HAP-1 (cell line): ENCODE measurements around the gene ZMYND8.
A peak's percentile ranks its signal among the peaks of the same experiment; 100 is the strongest.

Source experiments
- DNase-seq, 2 experiments: peaks; one replicate each; pipeline ENCODE4 v3.0.0-alpha.2; 2016 to 2020; ENCODE audit warnings: low spot score in 2 of 2
- H3K27me3 ChIP-seq: fragments of 250-450 bp; sonication (Bioruptor Pico); 2 replicates; pipeline ENCODE4 v1.5.1; 2020; ENCODE audit warnings: low read depth, mild to moderate bottlenecking, moderate library complexity
- H3K36me3 ChIP-seq: fragments of 250-450 bp; sonication (Bioruptor Pico); replicated peaks from 2 replicates; pipeline ENCODE4 v1.5.1; 2020; ENCODE audit warnings: mild to moderate bottlenecking
- H3K4me1 ChIP-seq: fragments of 250-450 bp; sonication (Bioruptor Pico); 2 replicates; pipeline ENCODE4 v1.5.1; 2020; ENCODE audit warnings: mild to moderate bottlenecking
- H3K4me3 ChIP-seq: fragments of 250-450 bp; sonication (Bioruptor Pico); 2 replicates; pipeline ENCODE4 v1.5.1; 2020; ENCODE audit warnings: mild to moderate bottlenecking, moderate library complexity
- H3K9me3 ChIP-seq: fragments of 250-450 bp; sonication (Bioruptor Pico); 2 replicates; pipeline ENCODE4 v1.5.1; 2020; ENCODE audit warnings: mild to moderate bottlenecking, moderate library complexity
- in situ Hi-C: fragments of 300-500 bp; cut with MboI; formaldehyde crosslinking; loops from 3 replicates; pipeline ENCODE4 v1.14.3; 2020; ENCODE audit warnings: low sequenced_read_pairs, inconsistent platforms, mixed read lengths

The ZMYND8 gene

GRCh38 chr20:47325242-47325641 is 31.3 kb downstream of the ZMYND8 start:
- Histone ChIP-seq H3K9me3 (no peaks in the 10 kb centered on the region), H3K27me3 (no peaks in the 10 kb centered on the region), H3K4me1 (peaks cover 26% of the 10 kb centered on the region), H3K4me3 (no peak overlapping the region), H3K36me3 (peaks cover 22% of the 10 kb centered on the region)
- in situ Hi-C loops = no loop called here
- DNase-seq = no peak

GRCh38 chr20:47320990-47321805 is 35.3 kb downstream of the ZMYND8 start:
- peaks cover 12% of the 10 kb centered on the region for H3K36me3 ChIP-seq
- H3K4me1 ChIP-seq = peaks cover 52% of the 10 kb centered on the region
- H3K27me3 ChIP-seq = no peaks in the 10 kb centered on the region
- no peak for DNase-seq
- H3K9me3 ChIP-seq = no peaks in the 10 kb centered on the region
- in situ Hi-C loops = no loop called here
- no peak overlapping the region for H3K4me3 ChIP-seq

GRCh38 chr20:47319517-47320252 is 36.8 kb downstream of the ZMYND8 start:
- peaks cover 12% of the 10 kb centered on the region for H3K36me3 ChIP-seq
- peak; percentile 90 to 100 for DNase-seq
- no peaks in the 10 kb centered on the region for H3K27me3 ChIP-seq
- H3K9me3 ChIP-seq = no peaks in the 10 kb centered on the region
- H3K4me1 ChIP-seq = peaks cover 65% of the 10 kb centered on the region
- in situ Hi-C loops = no loop called here
- peak overlapping the region; percentile 4; the same call in 1 of the 2 replicates for H3K4me3 ChIP-seq

- H3K9me3 ChIP-seq = no peaks in the 10 kb centered on the region
- H3K27me3 ChIP-seq = no peaks in the 10 kb centered on the region
- H3K36me3 ChIP-seq = peaks cover 12% of the 10 kb centered on the region
- peak; percentile 18 to 87 for DNase-seq
- peaks cover 65% of the 10 kb centered on the region for H3K4me1 ChIP-seq
- in situ Hi-C loops = no loop called here
- peak overlapping the region; percentile 12 for H3K4me3 ChIP-seq
Observed at GRCh38 chr20:47318586-47319516, 37.6 kb downstream of the ZMYND8 start.

GRCh38 chr20:47318027-47318585 is 38.4 kb downstream of the ZMYND8 start:
- Histone ChIP-seq H3K4me1 (peaks cover 63% of the 10 kb centered on the region), H3K9me3 (no peaks in the 10 kb centered on the region), H3K4me3 (peak overlapping the region; percentile 12), H3K36me3 (peaks cover 9% of the 10 kb centered on the region), H3K27me3 (no peaks in the 10 kb centered on the region)
- peak in 1 of 2 experiments; percentile 22 for DNase-seq
- in situ Hi-C loops = no loop called here

- Histone ChIP-seq H3K9me3 (no peaks in the 10 kb centered on the region), H3K27me3 (no peaks in the 10 kb centered on the region), H3K4me3 (no peak overlapping the region), H3K4me1 (peaks cover 58% of the 10 kb centered on the region), H3K36me3 (peaks cover 6% of the 10 kb centered on the region)
- DNase-seq = peak in 1 of 2 experiments; percentile 31
- in situ Hi-C loops = no loop called here
Observed at GRCh38 chr20:47317127-47317895, 39.2 kb downstream of the ZMYND8 start.

GRCh38 chr20:47316776-47317126 is 39.7 kb downstream of the ZMYND8 start:
- no peak overlapping the region for H3K4me3 ChIP-seq
- H3K27me3 ChIP-seq = no peaks in the 10 kb centered on the region
- in situ Hi-C loops = no loop called here
- no peak for DNase-seq
- H3K4me1 ChIP-seq = peaks cover 58% of the 10 kb centered on the region
- H3K36me3 ChIP-seq = peaks cover 7% of the 10 kb centered on the region
- no peaks in the 10 kb centered on the region for H3K9me3 ChIP-seq

GRCh38 chr20:47315339-47316056 is 41.0 kb downstream of the ZMYND8 start:
- Histone ChIP-seq H3K27me3 (no peaks in the 10 kb centered on the region), H3K9me3 (no peaks in the 10 kb centered on the region), H3K36me3 (peaks cover 16% of the 10 kb centered on the region), H3K4me1 (peaks cover 48% of the 10 kb centered on the region), H3K4me3 (no peak overlapping the region)
- in situ Hi-C loops = no loop called here
- DNase-seq = no peak

GRCh38 chr20:47314647-47315338 is 41.7 kb downstream of the ZMYND8 start:
- DNase-seq = no peak
- Histone ChIP-seq H3K27me3 (no peaks in the 10 kb centered on the region), H3K36me3 (peaks cover 20% of the 10 kb centered on the region), H3K4me3 (no peak overlapping the region), H3K9me3 (no peaks in the 10 kb centered on the region), H3K4me1 (peaks cover 41% of the 10 kb centered on the region)
- in situ Hi-C loops = no loop called here

- Histone ChIP-seq H3K27me3 (no peaks in the 10 kb centered on the region), H3K4me3 (no peak overlapping the region), H3K9me3 (no peaks in the 10 kb centered on the region), H3K4me1 (peaks cover 18% of the 10 kb centered on the region), H3K36me3 (peaks cover 37% of the 10 kb centered on the region)
- in situ Hi-C loops = no loop called here
- no peak for DNase-seq
Observed at GRCh38 chr20:47311967-47312681, 44.4 kb downstream of the ZMYND8 start.

GRCh38 chr20:47311211-47311610 is 45.3 kb downstream of the ZMYND8 start:
- H3K36me3 ChIP-seq = peaks cover 41% of the 10 kb centered on the region

More at GRCh38 chr20:47311211-47311610, 45.3 kb downstream of the ZMYND8 start:
- DNase-seq = no peak
- no peak overlapping the region for H3K4me3 ChIP-seq
- in situ Hi-C loops = no loop called here
- no peaks in the 10 kb centered on the region for H3K9me3 ChIP-seq
- H3K4me1 ChIP-seq = peaks cover 13% of the 10 kb centered on the region
- no peaks in the 10 kb centered on the region for H3K27me3 ChIP-seq
